Breast epithelium (tissue), 3 donors: ENCODE measurements around the gene SIRT1.
"Not testable (repeated sequence)": the region's sequence is repeated elsewhere in the genome, so short reads cannot be mapped to it uniquely, and the experiment has no call there.

ENCODE experiments used
- POLR2A ChIP-seq: fragments of 450-650 bp; IDR thresholded peaks from one replicate; pipeline ENCODE4 v1.6.1; 2016; ENCODE audit warnings: antibody characterized with exemption, mild to moderate bottlenecking, moderate library complexity
- POLR2AphosphoS5 ChIP-seq, 3 donors: sonication (generic); formaldehyde crosslinking; IDR thresholded peaks; one replicate each; pipeline ENCODE4 v1.6.1; 2017; ENCODE audit warnings: antibody characterized with exemption in 3 of 3
- TF ChIP-seq, protein P1 (sequence below), 3 donors: fragments of 450-650 bp; IDR thresholded peaks; one replicate each; pipeline ENCODE4 v1.5.1; 2016 to 2017; ENCODE audit warnings: antibody characterized with exemption in 3 of 3, mild to moderate bottlenecking in 3 of 3, moderate library complexity in 3 of 3

DNA sequence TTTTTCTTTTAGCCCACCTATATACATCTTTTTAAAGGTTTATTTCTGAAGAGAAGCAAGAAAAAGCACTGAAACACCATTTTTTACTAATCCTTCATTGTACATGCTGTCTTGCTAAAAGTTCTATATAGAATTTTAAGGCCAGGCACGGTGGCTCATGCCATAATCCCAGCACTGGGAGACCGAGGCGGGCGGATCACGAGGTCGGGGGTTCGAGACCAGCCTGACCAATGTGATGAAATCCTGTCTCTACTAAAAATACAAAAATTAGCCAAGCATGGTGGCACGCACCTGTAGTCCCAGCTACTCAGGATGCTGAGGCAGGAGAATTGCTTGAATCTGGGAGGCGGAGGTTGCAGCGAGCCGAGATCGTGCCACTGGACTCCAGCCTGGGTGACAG lies 44.9 kb upstream of the SIRT1 start:
- TF ChIP-seq, protein P1, sequence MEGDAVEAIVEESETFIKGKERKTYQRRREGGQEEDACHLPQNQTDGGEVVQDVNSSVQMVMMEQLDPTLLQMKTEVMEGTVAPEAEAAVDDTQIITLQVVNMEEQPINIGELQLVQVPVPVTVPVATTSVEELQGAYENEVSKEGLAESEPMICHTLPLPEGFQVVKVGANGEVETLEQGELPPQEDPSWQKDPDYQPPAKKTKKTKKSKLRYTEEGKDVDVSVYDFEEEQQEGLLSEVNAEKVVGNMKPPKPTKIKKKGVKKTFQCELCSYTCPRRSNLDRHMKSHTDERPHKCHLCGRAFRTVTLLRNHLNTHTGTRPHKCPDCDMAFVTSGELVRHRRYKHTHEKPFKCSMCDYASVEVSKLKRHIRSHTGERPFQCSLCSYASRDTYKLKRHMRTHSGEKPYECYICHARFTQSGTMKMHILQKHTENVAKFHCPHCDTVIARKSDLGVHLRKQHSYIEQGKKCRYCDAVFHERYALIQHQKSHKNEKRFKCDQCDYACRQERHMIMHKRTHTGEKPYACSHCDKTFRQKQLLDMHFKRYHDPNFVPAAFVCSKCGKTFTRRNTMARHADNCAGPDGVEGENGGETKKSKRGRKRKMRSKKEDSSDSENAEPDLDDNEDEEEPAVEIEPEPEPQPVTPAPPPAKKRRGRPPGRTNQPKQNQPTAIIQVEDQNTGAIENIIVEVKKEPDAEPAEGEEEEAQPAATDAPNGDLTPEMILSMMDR (IDR thresholded peaks at IDR 0.05): not testable (repeated sequence)
- TF ChIP-seq POLR2A; POLR2AphosphoS5 (IDR thresholded peaks at IDR 0.05): not testable (repeated sequence)
